HG03103 (cell line): ENCODE data around the gene ACP4.

Experiments
- ATAC-seq: cut with Tn5 transposase; IDR thresholded peaks from one replicate; pipeline ENCODE4 v1.9.1; 2021; ENCODE audit warnings: low read depth; ENCODE audit not compliant: unreplicated experiment

Gene ACP4

GRCh38 chr19:50839712-50840655 lies 49.8 kb downstream of the ACP4 start:
- ATAC-seq, result no peak

GRCh38 chr19:50842130-50842529 lies 51.9 kb downstream of the ACP4 start:
- no peak for ATAC-seq

GRCh38 chr19:50843205-50843604 lies 53.0 kb downstream of the ACP4 start:
- no peak for ATAC-seq

GRCh38 chr19:50843701-50844221 lies 53.5 kb downstream of the ACP4 start:
- ATAC-seq, result no peak

- ATAC-seq, result no peak
These were observed 54.2 kb downstream of the ACP4 start for GRCh38 chr19:50844296-50844935.
